NCI-H526 treated with DMSO at 0.1 percent for 48 hours (cell line): Measurements from ENCODE around the gene ENTPD5.
"Not testable (repeated sequence)": the region's sequence is repeated elsewhere in the genome, so short reads cannot be mapped to it uniquely, and the experiment has no call there.

Experiments
- DNase-seq: peaks from one replicate; lab custom pipeline; 2025; lab: John Stamatoyannopoulos, UW

ENTPD5 gene

GRCh38 chr14:74005664-74006063, 13.4 kb downstream of the ENTPD5 start:
- not testable (repeated sequence) for DNase-seq

- DNase-seq, result no peak
Observed at GRCh38 chr14:73998726-73999125, 20.4 kb downstream of the ENTPD5 start.

- DNase-seq, result no peak
Observed at GRCh38 chr14:73997944-73998447, 21.1 kb downstream of the ENTPD5 start.

GRCh38 chr14:73997108-73997943, 21.8 kb downstream of the ENTPD5 start:
- no peak for DNase-seq

- DNase-seq, result no peak
Observed at GRCh38 chr14:73996731-73997107, 22.4 kb downstream of the ENTPD5 start.

- DNase-seq, result no peak
Observed at GRCh38 chr14:73995977-73996378, 23.1 kb downstream of the ENTPD5 start.

GRCh38 chr14:73994926-73995325, 24.2 kb downstream of the ENTPD5 start:
- DNase-seq, result not testable (repeated sequence)

- DNase-seq, result no peak
Observed at GRCh38 chr14:73991092-73991491, 28.0 kb downstream of the ENTPD5 start.

- DNase-seq, result not testable (repeated sequence)
Observed at GRCh38 chr14:73988656-73989055, 30.4 kb downstream of the ENTPD5 start.

GRCh38 chr14:73988065-73988464, 31.0 kb downstream of the ENTPD5 start:
- DNase-seq, result no peak

- no peak for DNase-seq
Observed at GRCh38 chr14:73977896-73978295, 41.2 kb downstream of the ENTPD5 start.

- no peak for DNase-seq
Observed at GRCh38 chr14:73976125-73976524, 43.0 kb downstream of the ENTPD5 start.

GRCh38 chr14:73973497-73973896, 45.6 kb downstream of the ENTPD5 start:
- DNase-seq, result no peak

GRCh38 chr14:73968885-73969284, 50.2 kb downstream of the ENTPD5 start:
- no peak for DNase-seq

- DNase-seq, result no peak
Observed at GRCh38 chr14:73965216-73965615, 53.9 kb downstream of the ENTPD5 start.

GRCh38 chr14:73961192-73961591, 57.9 kb downstream of the ENTPD5 start:
- DNase-seq, result no peak

GRCh38 chr14:73958591-73958990, 60.5 kb downstream of the ENTPD5 start:
- DNase-seq, result no peak

- no peak for DNase-seq
Observed at GRCh38 chr14:73955674-73956073, 63.4 kb downstream of the ENTPD5 start.

- no peak for DNase-seq
Observed at GRCh38 chr14:73953731-73954130, 65.4 kb downstream of the ENTPD5 start.

GRCh38 chr14:73949752-73950734, 69.0 kb downstream of the ENTPD5 start, which contains the start of the genes COQ6 and FAM161B:
Gene COQ6, plus strand, starts transcription at chr14:73950302. Its CDS starts 31 bp downstream, at chr14:73950333.
Gene FAM161B, minus strand, starts transcription at chr14:73950094. Its CDS starts 68 bp downstream, at chr14:73950026.
- peak; percentile 97 for DNase-seq

- DNase-seq, result no peak
Observed at GRCh38 chr14:73945159-73945670, 73.9 kb downstream of the ENTPD5 start.
